Brain microvascular endothelial cell (primary cell): ENCODE data around the gene LGI4.
"Not testable (repeated sequence)": the region's sequence is repeated elsewhere in the genome, so short reads cannot be mapped to it uniquely, and the experiment has no call there.

Experiments used
- DNase-seq: peaks from one replicate; pipeline ENCODE4 v3.0.0-alpha.2; 2020
- H3K27ac ChIP-seq: fragments of 250-450 bp; sonication (Bioruptor Pico); 2 replicates; pipeline ENCODE4 v1.5.1; 2020; ENCODE audit warnings: mild to moderate bottlenecking, moderate library complexity
- H3K27me3 ChIP-seq: fragments of 250-450 bp; sonication (Bioruptor Pico); replicated peaks from 2 replicates; pipeline ENCODE4 v1.5.1; 2020; ENCODE audit warnings: mild to moderate bottlenecking
- H3K36me3 ChIP-seq: fragments of 250-450 bp; sonication (Bioruptor Pico); replicated peaks from 2 replicates; pipeline ENCODE4 v1.5.1; 2020; ENCODE audit warnings: mild to moderate bottlenecking
- H3K4me3 ChIP-seq: 2 replicates; pipeline ENCODE4 v1.5.1; 2011; ENCODE audit warnings: low read depth, mild to moderate bottlenecking, control low read depth, low read length, moderate library complexity
- in situ Hi-C: cut with HindIII; loops from 2 replicates; pipeline ENCODE4 v1.10.0; 2017; ENCODE audit warnings: low sequenced_read_pairs, low pct_ligation_motif_present
- TF ChIP-seq, protein P1 (sequence below): IDR thresholded peaks from 2 replicates; pipeline ENCODE4 v1.5.1; 2011; ENCODE audit warnings: low read depth, mild to moderate bottlenecking, moderate library complexity, low read length, control low read depth, inconsistent platforms; ENCODE audit errors: missing control alignments

LGI4 gene

DNA sequence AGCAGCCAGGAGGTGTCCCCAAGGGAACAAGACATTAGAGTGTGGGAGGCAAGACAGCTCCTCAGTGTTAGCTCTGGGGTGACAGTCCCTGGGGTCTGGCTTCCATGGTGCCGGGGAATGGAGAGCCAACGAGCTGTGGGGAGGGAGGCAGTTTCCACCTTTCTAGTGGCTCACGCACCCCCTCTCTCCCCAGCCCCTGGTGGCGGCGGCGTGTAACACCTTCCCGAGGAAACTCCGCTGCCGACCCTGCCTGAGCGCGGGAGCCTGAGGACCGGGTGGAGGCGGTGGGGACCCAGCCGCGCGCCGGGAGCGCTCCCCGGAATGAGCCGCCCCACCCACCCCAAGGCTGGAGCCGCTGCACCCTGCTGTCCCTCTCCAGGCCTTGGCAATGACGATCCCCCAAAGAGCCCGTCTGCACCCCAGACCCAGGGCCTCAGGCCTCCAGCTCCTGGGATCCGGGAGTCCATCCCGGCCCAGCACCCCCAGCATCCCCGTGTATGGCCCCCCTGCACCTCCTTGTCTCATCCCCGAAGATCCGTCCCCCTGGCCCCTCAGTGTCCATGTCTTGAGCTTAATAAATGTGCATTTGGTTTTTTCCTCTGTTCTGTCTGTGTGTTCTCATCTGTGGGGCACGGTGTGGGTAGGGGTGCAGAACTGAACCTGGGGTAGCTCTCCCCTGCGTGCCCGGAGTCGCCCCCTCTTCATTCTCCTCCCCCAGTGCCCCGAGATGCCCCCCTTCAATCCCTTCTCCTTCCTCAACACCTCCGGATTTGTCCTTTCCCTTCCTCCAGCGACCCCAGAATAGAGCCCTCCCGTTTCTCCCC, 19.1 kb upstream of the LGI4 start:
- DNase-seq, result no peak
- TF ChIP-seq, protein P1, sequence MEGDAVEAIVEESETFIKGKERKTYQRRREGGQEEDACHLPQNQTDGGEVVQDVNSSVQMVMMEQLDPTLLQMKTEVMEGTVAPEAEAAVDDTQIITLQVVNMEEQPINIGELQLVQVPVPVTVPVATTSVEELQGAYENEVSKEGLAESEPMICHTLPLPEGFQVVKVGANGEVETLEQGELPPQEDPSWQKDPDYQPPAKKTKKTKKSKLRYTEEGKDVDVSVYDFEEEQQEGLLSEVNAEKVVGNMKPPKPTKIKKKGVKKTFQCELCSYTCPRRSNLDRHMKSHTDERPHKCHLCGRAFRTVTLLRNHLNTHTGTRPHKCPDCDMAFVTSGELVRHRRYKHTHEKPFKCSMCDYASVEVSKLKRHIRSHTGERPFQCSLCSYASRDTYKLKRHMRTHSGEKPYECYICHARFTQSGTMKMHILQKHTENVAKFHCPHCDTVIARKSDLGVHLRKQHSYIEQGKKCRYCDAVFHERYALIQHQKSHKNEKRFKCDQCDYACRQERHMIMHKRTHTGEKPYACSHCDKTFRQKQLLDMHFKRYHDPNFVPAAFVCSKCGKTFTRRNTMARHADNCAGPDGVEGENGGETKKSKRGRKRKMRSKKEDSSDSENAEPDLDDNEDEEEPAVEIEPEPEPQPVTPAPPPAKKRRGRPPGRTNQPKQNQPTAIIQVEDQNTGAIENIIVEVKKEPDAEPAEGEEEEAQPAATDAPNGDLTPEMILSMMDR, result peak; percentile 76
- in situ Hi-C loops, result no loop called here
- no peak overlapping the region for H3K27ac ChIP-seq
- H3K4me3 ChIP-seq, result peak overlapping the region; percentile 88
- no peaks in the 10 kb centered on the region for H3K27me3 ChIP-seq
- H3K36me3 ChIP-seq, result peaks cover 9% of the 10 kb centered on the region

DNA sequence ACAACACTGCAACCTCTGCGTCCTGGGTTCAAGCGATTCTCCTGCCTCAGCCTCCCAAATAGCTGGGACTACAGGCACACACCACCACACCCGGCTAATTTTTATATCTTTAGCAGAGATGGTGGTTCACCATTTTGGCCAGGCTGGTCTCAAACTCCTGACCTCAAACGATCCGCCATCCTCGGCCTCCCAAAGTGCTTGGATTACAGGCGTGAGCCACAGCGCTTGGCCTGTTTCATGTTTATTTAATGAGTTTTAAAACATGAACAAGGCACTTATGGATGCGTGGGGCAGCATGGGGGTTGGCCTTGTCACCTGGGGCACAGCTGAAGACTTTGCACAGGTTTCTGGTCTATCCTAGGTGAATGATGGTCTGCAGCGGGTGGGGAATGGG, 18.3 kb upstream of the LGI4 start:
- H3K4me3 ChIP-seq, DNase-seq, H3K27ac ChIP-seq, H3K27me3 ChIP-seq, in situ Hi-C loops, H3K36me3 ChIP-seq: not testable (repeated sequence)

DNA sequence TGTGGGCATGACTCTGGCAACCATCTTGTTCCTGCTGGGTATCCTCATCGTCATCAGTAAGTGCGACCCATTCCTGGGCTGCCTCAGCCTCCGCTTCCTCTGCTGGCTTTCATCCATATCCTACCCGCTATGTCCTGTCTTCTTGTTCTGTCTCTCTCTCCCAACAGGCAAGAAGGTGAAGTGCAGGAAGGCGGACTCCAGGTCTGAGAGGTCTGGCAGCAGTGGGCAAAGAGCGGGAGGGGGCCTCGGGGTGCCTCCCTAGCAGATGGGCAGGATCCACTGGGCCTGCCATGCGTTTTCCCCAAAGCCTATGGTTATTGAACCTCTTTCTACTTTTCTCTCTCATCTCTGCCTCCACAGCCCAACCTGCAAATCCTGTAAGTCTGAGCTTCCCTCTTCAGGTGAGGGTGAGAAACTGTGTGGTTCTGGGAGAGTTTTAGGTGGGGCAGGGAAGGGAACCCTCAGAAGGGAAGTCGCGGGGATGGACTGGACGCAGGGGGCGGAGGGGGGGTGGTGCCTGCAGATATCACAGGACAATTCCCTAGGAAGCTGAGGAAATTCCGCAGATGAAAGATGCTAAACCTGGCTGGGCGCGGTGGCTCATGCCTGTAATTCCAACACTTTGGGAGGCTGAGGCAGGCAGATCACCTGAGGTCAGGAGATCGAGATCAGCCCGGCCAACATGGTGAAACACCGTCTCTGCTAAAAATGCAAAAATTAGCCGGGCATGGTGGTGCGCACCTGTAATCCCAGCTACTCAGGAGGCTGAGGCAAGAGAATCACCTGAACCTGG, 16.6 kb upstream of the LGI4 start:
- TF ChIP-seq, protein P1, result no peak
- Histone ChIP-seq H3K36me3 (no peaks in the 10 kb centered on the region), H3K27me3 (no peaks in the 10 kb centered on the region), H3K4me3 (no peak overlapping the region), H3K27ac (no peak overlapping the region)
- no peak for DNase-seq
- in situ Hi-C loops, result no loop called here

DNA sequence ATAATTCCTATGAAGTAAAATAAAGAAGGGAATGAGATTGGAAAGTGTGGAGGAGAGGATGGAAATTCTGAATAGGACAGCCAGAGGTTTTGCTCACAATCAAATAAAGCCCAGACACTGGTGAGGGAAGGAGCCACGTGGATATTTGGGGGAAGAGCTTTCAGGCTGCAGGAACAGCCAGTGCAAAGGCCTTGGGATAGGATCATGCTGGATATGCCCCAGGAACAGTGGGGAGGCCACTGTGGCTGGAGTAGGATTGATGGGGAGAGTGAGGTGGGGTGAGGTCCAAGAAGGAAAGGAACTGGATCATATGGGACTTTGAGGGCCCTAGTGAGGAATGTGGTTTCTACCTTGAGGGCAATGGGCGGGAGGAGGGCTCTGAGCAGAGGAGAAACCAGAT, 15.6 kb upstream of the LGI4 start:
- TF ChIP-seq, protein P1, result no peak
- H3K27me3 ChIP-seq, result no peaks in the 10 kb centered on the region
- in situ Hi-C loops, result no loop called here
- no peak for DNase-seq
- no peak overlapping the region for H3K27ac ChIP-seq
- no peak overlapping the region for H3K4me3 ChIP-seq
- no peaks in the 10 kb centered on the region for H3K36me3 ChIP-seq

DNA sequence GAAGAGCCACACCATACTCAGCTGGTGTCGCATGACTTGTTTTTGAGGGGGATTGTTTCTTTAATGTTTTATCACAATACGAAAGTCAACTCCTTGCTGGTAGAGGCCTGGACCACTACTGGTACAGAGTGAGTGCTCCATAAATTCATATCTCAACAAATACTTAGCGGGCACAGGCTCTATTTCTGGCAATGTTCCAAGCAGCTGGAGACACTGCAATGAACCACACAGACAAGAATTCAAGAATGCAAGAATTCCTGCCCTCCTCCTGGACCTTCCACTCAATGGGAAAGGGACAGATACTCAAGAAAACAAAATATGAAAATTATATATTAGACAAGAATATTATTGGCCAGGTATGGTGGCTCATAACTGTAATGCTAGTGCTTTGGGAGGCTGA, 14.6 kb upstream of the LGI4 start:
- DNase-seq, result no peak
- TF ChIP-seq, protein P1, result no peak
- H3K27ac ChIP-seq, result no peak overlapping the region
- in situ Hi-C loops, result no loop called here
- no peaks in the 10 kb centered on the region for H3K36me3 ChIP-seq
- H3K27me3 ChIP-seq, result peaks cover 3% of the 10 kb centered on the region
- no peak overlapping the region for H3K4me3 ChIP-seq

DNA sequence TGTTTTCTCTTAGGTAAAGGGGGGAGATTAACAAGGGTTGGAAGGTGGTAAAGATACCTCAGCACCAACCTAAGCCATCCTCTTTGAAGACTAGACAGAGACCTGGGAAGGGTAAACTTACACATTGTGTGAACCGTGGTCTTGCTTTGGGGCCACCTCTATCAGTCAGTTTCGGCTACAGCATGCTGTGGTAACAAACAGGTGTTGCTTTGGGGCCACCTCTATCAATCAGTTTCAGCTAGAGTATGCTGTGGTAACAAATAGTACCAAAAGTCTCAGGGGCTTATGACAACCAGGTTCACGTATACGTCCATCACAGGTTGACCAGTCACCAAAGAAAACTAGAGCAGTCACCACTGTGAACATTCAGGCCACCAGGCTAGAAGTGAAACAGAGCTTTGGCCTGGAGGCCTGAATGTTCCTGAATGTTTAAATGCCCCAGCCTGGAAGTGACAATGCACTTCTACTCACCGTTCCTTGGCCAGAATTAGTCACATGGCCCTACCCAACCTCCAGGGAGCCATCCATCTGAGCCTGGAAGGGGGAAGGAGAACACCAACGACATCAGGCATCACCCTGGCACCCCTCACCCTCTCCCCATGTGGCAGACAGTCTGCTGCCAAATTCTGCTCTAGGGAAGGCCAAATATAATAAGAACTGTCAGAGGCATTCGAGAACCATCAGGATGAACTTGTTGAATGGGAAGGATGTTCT, 12.0 kb upstream of the LGI4 start:
- TF ChIP-seq, protein P1, result no peak
- Histone ChIP-seq H3K27me3 (peaks cover 21% of the 10 kb centered on the region), H3K4me3 (no peak overlapping the region), H3K27ac (no peak overlapping the region), H3K36me3 (no peaks in the 10 kb centered on the region)
- in situ Hi-C loops, result no loop called here
- DNase-seq, result no peak
